ENCODE measurements around the gene RHOXF1.

DNA sequence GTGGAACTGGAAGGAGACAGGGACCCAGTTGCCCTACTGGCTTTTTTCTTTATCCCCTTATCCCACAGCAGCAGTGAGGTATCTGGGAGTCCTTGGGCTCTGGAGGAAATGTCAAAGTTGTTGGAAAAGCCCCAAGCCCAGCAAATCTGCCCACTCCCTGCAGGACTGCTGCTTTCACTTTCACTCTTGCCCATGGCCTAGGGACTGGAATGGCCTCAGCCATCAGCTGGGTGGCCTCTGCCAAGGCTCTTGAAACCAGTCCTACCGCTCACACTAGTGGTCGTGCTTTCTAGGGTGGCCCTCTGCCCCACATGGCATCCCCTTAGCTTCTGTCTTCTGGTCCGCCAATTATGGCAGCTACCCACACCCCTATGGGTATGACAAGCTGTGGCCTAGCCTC is 9.7 kb upstream of the RHOXF1 start:
- TF ChIP-seq, protein P1, sequence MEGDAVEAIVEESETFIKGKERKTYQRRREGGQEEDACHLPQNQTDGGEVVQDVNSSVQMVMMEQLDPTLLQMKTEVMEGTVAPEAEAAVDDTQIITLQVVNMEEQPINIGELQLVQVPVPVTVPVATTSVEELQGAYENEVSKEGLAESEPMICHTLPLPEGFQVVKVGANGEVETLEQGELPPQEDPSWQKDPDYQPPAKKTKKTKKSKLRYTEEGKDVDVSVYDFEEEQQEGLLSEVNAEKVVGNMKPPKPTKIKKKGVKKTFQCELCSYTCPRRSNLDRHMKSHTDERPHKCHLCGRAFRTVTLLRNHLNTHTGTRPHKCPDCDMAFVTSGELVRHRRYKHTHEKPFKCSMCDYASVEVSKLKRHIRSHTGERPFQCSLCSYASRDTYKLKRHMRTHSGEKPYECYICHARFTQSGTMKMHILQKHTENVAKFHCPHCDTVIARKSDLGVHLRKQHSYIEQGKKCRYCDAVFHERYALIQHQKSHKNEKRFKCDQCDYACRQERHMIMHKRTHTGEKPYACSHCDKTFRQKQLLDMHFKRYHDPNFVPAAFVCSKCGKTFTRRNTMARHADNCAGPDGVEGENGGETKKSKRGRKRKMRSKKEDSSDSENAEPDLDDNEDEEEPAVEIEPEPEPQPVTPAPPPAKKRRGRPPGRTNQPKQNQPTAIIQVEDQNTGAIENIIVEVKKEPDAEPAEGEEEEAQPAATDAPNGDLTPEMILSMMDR (IDR thresholded peaks at IDR 0.05), result no peak
- no peak for TF ChIP-seq POLR2AphosphoS5 (IDR thresholded peaks at IDR 0.05)
